RWPE1 (cell line): ENCODE measurements around the gene TMEM135.

ENCODE experiments used
- CTCF ChIA-PET: fragments of 350-600 bp; sonication (Branson Sonifier 250); formaldehyde crosslinking; extraction: SDS; loops from one replicate; lab custom pipeline; 2021; lab: Yijun Ruan, JAX
- POLR2A ChIA-PET: fragments of 400-600 bp; formaldehyde crosslinking; extraction: SDS; loops from one replicate; lab custom pipeline; 2020; ENCODE audit warnings: antibody characterized with exemption; ENCODE audit not compliant: low non-redundant PET; lab: Yijun Ruan, JAX
- DNase-seq: peaks from one replicate; pipeline ENCODE4 v3.0.0; 2012; ENCODE audit warnings: low spot score
- H3K27ac ChIP-seq: fragments of 450-650 bp; 2 replicates; pipeline ENCODE4 v1.5.1; 2017
- CTCF ChIP-seq: fragments of 450-650 bp; conservative IDR thresholded peaks from 2 replicates; pipeline ENCODE4 v1.5.1; 2017; ENCODE audit warnings: low read depth, mild to moderate bottlenecking

The TMEM135 gene

GRCh38 chr11:87223816-87224215 is 186.1 kb downstream of the TMEM135 start:
- CTCF ChIA-PET = interaction anchor here (0.6 kb wide), 1 partner anchor 241 kb away, joined by 4 read pairs; no protein-coding TSS in a partner anchor
- POLR2A ChIA-PET = no interaction called here
- no peak for TF ChIP-seq CTCF

GRCh38 chr11:87224486-87224885 is 186.8 kb downstream of the TMEM135 start:
- CTCF ChIA-PET = interaction anchor here (0.6 kb wide), 1 partner anchor 241 kb away, joined by 4 read pairs; no protein-coding TSS in a partner anchor

More at GRCh38 chr11:87223816-87224215, 186.1 kb downstream of the TMEM135 start:
- H3K27ac ChIP-seq = no peak overlapping the region
- no peak for DNase-seq

GRCh38 chr11:87228820-87229219 is 191.1 kb downstream of the TMEM135 start:
- H3K27ac ChIP-seq = no peak overlapping the region
- DNase-seq = no peak
- ChIA-PET POLR2A (no interaction called here), CTCF (no interaction called here)
- TF ChIP-seq CTCF = no peak

More at GRCh38 chr11:87224486-87224885, 186.8 kb downstream of the TMEM135 start:
- no peak overlapping the region for H3K27ac ChIP-seq
- TF ChIP-seq CTCF = no peak
- POLR2A ChIA-PET = no interaction called here
- DNase-seq = no peak

GRCh38 chr11:87230995-87231394 is 193.3 kb downstream of the TMEM135 start:
- no peak for DNase-seq
- H3K27ac ChIP-seq = no peak overlapping the region
- ChIA-PET POLR2A (no interaction called here), CTCF (no interaction called here)
- TF ChIP-seq CTCF = no peak

GRCh38 chr11:87232320-87232719 is 194.6 kb downstream of the TMEM135 start:
- DNase-seq = no peak
- no peak overlapping the region for H3K27ac ChIP-seq
- POLR2A ChIA-PET = no interaction called here
- no peak for TF ChIP-seq CTCF
- CTCF ChIA-PET = no interaction called here

DNA sequence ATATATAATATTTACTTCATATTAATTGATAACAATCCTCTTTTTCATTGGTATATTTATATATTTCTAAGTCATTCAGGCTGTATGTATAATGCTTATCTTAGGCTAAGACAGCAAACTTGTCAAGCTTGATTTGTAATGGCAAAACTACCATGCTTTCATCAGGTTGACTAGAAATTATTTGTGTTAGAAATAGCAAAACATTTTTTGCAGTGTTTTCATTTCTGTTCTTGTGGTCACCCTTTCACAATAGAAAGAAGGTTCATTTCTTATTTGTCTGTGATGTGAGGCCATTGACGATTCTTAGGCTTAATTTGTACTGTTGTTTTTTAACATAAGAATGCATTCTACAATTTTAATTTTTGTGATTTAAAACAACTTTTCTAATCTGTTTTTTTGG is 197.6 kb downstream of the TMEM135 start:
- DNase-seq = no peak
- ChIA-PET CTCF (no interaction called here), POLR2A (no interaction called here)
- no peak for TF ChIP-seq CTCF
- no peak overlapping the region for H3K27ac ChIP-seq

DNA sequence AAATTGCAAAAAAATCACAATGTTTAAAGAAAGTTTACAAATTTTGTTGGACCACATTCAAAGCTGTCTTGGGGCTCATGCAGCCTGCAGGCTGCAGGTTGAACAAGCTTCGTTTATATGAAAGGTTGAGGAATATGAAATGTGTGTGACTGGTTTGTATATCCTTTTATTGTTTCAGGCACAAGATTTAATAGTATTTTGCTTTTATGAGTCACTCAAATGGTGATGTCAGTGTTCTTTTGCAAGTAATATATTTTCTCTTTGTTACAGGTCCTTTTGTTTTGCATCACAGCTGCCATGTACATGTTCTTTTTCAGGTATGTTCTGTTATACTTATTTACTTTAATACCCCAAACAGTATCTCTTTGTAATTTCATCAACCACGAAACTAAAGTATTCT is 198.6 kb downstream of the TMEM135 start:
- POLR2A ChIA-PET = no interaction called here
- CTCF ChIA-PET = interaction anchor here (0.5 kb wide), 1 partner anchor 9 kb away, joined by 4 read pairs; no protein-coding TSS in a partner anchor
- H3K27ac ChIP-seq = no peak overlapping the region
- DNase-seq = no peak
- no peak for TF ChIP-seq CTCF
